Stimulated activated CD4-positive, alpha-beta T cell treated with anti-CD3 and anti-CD28 coated beads, Interleukin-12 subunit alpha, Interleukin-12 subunit beta, amount 100 ng/mL, for 4 hours (primary cell): ENCODE results near the gene CGB5.
"Not testable (repeated sequence)": the region's sequence is repeated elsewhere in the genome, so short reads cannot be mapped to it uniquely, and the experiment has no call there.

ENCODE experiments used
- DNase-seq: peaks from one replicate; pipeline ENCODE4 v3.0.0-alpha.2; 2020

Gene CGB5

DNA sequence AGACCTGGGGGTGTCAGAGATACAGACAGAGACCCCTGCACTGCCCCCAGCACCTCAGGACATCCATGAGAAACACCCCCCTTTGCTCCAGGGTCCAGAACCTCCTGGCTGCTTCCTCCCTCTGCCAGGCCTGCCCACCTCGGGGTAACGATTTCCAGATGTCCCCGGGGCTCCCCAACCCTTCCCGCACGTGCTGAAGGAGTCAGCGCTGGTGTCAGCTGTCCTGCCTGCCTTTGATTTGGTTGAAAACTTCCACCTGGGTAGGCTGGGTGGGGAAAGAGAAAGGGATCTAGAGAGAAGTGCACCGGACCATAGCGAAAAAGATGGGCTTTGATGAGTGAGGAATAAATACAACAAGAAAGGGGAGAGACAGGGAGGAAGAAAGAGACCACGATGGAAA is 15.4 kb downstream of the CGB5 start:
- DNase-seq: no peak

DNA sequence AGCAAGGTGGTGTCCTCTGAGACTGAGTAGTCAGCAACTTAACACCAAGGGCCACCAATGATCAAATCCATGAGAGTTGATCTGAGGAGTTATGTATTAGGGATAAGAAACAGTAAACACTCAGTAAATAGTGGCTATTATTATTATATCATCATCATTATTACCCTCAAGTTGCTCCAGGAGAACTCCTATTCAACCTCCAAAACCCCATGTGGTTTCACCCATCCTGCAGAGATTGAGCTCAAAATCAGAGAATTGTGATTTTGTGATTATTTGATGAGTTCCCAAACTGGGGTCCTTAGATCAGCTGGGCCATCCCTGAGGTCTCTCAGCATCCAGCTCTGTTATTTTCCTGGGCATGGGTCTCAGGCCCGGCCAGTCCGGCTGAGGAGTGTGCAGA is 17.4 kb downstream of the CGB5 start:
- DNase-seq: no peak

- DNase-seq: no peak
These were observed 17.8 kb downstream of the CGB5 start for GRCh38 chr19:49061445-49061844.

DNA sequence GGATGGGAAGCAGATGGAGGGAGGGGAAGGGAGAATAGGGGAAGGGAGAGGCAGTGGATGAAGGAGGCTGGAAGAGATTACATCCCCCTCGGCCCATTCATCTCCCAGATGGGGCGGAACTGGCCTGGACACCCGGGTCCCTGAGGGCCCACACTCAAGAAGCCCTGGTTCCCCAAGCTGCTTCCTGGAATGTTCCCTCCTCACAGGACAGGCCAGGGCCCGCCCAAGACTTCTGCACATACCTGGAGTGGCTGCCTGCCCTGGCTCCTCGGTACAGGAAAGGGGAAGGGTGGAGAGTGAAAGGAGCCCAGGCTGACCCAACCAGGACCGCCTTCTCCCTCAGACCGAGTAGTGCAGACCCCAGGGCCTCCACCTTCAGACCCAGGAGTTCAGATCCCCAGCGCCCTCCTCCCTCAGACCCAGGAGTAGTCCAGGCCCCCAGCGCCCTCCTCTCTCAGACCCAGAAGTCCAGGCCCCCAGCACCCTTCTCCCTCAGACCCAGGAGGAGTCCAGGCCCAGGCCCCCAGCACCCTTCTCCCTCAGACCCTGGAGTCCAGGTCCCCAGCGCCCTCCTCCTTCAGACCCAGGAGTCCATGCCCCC is 20.5 kb downstream of the CGB5 start:
- no peak for DNase-seq

- DNase-seq: no peak
These were observed 21.3 kb downstream of the CGB5 start, which contains the start of gene NTF4 for GRCh38 chr19:49064768-49065611. Gene NTF4 (minus strand): TSS chr19:49064818. CDS start chr19:49061997, 2,821 bp downstream.

GRCh38 chr19:49065905-49066512 is 22.4 kb downstream of the CGB5 start:
- no peak for DNase-seq

- no peak for DNase-seq
These were observed 23.9 kb downstream of the CGB5 start for GRCh38 chr19:49067554-49067953.

DNA sequence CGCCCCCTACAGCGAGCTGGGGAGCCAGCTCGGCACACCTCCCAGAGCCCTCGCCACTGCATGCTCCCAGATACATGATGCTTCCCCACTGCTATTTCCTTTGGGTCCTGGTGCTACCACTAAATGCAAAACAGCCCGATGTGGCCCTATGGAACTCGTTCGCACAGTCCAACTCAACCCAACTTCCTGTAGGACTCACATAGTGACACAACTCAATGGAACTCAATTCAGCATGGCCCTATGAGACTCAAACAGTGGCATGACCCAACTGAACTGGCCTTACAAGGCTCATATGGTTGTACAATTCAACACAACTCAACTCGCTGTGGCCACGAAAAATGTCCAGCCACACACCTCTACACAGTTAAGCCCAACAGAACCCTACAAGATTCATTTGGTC is 25.4 kb downstream of the CGB5 start:
- DNase-seq: no peak

DNA sequence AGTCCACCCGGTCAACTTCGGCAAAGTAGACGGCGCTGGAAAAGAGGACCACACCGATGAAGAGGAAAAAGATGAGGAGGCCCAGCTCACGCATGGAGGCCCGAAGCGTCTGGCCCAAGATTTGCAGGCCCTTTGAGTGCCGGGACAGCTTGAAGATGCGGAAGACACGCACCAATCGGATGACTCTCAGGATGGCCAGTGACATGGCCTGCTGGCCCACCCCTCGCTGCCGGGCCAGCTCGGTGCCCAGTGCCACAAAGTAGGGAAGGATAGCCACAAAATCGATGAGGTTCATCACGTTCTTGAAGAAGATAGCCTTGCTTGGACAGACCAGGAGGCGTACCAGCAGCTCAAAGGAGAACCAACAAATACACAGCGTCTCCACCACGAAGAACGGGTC is 26.8 kb downstream of the CGB5 start:
- DNase-seq: no peak

- DNase-seq: no peak
These were observed 28.4 kb downstream of the CGB5 start for GRCh38 chr19:49071860-49072547.

- no peak for DNase-seq
These were observed 30.1 kb downstream of the CGB5 start for GRCh38 chr19:49073514-49074378.

DNA sequence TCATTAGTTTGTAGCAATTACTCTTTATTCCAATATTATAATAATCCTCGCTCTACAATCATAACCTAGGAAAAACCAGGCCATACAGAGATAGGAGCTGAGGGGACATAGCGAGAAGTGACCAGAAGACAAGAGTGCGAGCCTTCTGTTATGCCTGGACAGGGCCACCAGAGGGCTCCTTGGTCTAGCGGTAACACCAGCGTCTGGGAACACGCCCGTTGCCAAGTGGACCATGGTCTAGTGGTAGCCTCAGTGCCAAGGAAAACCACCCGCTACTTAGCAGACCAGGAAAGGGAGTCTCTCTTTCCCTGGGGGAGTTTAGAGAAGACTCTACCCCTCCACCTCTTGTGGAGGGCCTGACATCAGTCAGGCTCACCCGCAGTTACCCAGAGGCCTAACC is 31.2 kb downstream of the CGB5 start:
- not testable (repeated sequence) for DNase-seq

DNA sequence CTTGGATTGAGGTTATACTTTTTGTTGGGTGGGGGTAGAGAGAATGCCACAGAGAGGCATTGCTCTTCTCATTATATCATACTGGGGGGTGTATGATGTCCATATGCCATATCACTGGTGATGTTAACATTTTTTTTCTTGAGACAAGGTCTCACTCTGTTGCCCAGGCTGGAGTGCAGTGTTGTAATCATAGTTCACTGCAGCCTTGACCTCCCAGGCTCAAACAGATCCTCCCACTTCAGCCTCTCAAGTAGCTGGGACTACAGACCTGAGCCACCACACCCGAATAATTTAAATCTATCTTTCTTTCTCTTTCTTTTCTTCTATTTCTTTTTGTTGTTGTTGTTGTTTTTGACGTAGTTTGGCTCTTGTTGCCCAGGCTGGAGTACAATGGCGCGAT is 36.7 kb downstream of the CGB5 start:
- no peak for DNase-seq

DNA sequence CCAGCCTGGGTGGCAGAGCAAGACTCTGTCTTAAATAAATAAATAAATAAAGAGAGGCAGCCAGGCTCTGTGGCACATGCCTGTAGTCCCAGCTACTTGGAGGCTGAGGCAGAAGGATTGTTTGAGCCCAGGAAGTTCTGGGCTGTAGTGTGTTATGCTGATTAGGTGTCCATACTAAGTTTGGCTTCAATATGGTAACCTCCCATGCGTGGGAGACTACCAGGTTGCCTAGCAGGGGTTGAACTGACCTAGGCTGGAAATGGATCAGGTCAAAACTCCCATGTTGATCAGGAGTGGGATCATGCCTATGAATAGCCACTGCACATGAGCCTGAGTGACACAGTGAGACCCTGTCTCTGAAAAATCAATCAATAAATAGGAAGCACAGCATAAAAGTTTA is 37.6 kb downstream of the CGB5 start:
- DNase-seq: no peak

DNA sequence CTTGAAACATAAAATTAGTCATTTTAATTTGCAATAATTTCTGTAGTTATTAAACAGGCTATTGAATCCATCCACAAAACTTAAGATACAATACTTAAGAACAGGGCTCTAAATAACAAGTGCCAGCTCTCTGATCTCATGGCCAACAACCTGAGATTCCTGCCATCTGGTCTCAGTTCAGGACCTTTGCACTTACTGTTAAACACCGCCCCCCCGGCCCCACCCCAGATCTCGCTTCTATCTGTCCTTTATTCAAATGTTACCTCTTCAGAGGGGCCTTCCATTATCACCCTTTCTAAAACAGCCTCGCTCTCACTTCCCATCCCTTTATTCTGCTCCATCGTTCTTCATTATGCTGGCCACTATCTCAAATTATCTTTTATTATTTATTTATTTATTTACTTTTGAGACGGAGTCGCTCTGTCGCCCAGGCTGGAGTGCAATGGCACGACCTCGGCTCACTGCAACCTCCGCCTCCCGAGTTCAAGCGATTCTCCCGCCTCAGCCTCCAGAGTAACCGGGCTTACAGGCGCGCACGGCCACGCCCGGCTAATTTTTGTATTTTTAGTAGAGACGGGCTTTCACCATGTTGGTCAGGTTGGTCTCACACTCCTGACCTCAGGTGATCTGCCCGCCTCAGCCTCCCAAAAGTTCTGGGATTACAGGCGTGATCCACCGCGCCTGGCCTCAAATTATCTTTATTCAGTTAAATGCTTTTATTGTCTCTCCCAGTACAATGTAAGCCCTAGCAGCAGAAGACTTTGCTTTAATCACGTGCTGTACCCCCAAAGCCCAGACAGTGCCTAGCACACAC is 40.8 kb downstream of the CGB5 start:
- no peak for DNase-seq

DNA sequence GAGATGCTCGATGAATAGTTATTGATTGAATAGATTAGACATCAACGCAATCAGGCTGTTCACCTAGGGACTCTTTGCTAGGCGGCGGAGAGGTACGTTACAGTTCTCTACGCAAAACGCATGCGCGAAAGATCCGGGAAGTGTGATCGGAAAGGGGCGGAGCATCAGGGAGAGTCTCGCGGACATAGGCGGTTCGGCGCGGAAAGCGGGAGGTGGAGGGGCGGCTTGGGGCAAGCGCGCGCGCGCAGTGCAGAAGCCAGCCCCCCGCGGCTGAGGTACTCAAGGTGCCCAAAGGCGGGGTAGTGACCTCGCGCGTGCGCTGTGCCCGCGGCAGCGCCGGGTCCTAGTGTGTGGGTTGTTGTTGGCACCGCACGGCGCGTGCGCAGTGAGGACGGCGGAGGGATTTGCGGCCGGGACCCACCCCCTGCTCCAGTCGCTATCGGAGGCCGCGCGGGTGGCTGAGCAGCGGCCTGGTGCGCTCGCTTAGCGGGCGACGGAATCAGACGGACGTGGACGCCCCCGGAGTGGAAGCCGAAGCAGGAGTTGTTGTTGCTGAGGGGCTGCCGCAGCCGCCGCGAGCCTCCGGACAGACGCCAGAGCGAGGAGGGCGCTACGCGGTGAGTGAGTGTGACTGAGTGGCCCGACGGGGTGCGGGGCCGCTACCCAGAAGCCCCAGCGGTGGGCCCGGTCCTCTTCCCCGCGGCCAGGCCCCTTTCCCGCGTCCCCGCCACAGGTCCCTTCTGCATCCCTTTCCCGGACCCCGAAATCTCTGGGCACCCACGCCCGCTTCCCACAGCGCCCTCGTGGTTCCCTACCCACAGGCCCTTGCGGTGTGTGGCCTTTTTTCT is 41.6 kb downstream of the CGB5 start, which contains the start of gene SNRNP70:
TSS of gene SNRNP70 (plus strand) at position 432 of the 848 bp plus-strand sequence. CDS start 964 bp downstream, outside the sequence.
- peak; percentile 98 for DNase-seq

DNA sequence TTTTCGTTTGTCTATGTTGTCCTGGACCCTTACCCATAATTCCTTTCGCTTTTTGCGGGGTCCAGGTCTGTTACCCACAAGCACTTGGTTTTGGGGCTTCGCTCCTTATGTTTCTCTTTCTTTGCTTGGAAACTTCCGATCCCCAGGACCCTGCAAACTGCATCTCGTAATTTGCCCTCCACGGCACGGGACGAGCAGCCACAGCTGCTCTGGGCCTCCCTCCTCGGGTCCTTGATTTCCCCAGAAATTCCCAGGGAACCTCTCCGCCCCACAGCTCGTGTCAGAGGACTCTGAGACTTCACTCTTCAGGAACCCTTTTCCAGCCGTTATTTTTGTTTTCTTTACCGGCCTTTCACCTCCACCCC is 42.2 kb downstream of the CGB5 start:
- DNase-seq: no peak

DNA sequence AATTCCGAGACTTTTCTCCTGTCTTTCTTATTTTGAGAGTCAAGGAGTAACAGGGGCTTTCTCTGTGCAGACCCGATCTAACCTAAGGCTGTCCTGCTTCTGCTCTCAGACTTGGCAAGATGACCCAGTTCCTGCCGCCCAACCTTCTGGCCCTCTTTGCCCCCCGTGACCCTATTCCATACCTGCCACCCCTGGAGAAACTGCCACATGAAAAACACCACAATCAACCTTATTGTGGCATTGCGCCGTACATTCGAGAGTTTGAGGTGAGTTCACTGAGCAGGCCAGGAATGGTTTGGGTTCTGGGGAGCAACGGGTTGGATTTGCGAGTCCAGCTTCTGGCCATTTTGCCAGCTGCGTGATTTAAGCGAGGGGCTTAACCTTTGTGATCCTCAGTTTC is 42.6 kb downstream of the CGB5 start:
- no peak for DNase-seq

GRCh38 chr19:49091391-49092038 is 47.9 kb downstream of the CGB5 start:
- no peak for DNase-seq

DNA sequence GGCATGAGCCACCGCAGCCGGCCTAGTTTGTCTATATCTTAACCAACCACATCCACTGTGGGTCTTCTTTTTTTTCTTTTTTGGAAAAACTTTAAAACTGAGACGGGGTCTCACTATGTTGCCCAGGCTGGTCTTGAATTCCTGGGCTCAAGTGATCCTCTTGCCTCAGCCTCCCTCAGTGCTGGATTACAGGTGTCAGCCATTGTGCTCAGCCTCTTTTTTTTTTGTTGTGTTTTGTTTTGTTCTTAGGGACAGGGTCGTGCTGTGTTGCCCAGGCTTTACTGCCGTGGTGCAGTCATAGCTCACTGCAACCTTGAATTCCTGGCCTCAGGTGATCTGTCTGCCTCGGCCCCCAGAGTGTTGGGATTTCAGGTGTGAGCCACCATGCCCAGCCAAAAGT is 49.0 kb downstream of the CGB5 start:
- no peak for DNase-seq
